CD4-positive, alpha-beta T cell treated with Interleukin-17A for 4 hours (primary cell): ENCODE results near the gene CDK5R2.
"Not testable (repeated sequence)": the region's sequence is repeated elsewhere in the genome, so short reads cannot be mapped to it uniquely, and the experiment has no call there.

Source experiments
- DNase-seq: peaks from one replicate; pipeline ENCODE4 v3.0.0-alpha.2; 2020; ENCODE audit warnings: mixed read lengths

Gene CDK5R2

GRCh38 chr2:218959141-218959731 is at the start of gene CDK5R2:
Gene CDK5R2, plus strand, starts transcription at chr2:218959666. Its CDS starts 155 bp downstream, at chr2:218959821.
- peak; percentile 58 for DNase-seq

GRCh38 chr2:218910741-218911140 is 48.7 kb upstream of the CDK5R2 start:
- no peak for DNase-seq

GRCh38 chr2:218920504-218920903 is 39.0 kb upstream of the CDK5R2 start:
- no peak for DNase-seq

GRCh38 chr2:218924757-218925156 is 34.7 kb upstream of the CDK5R2 start:
- no peak for DNase-seq

GRCh38 chr2:218925434-218925833 is 34.0 kb upstream of the CDK5R2 start:
- DNase-seq: no peak

GRCh38 chr2:218927422-218927821 is 32.0 kb upstream of the CDK5R2 start:
- DNase-seq: no peak

GRCh38 chr2:218927876-218928275 is 31.6 kb upstream of the CDK5R2 start:
- no peak for DNase-seq

GRCh38 chr2:218930488-218930887 is 29.0 kb upstream of the CDK5R2 start:
- DNase-seq: not testable (repeated sequence)

- DNase-seq: not testable (repeated sequence)
Measured at GRCh38 chr2:218931751-218932150, 27.7 kb upstream of the CDK5R2 start.

- no peak for DNase-seq
Measured at GRCh38 chr2:218944759-218945404, 14.6 kb upstream of the CDK5R2 start.

GRCh38 chr2:218946621-218947020 is 12.8 kb upstream of the CDK5R2 start:
- DNase-seq: no peak

GRCh38 chr2:218952160-218952559 is 7.3 kb upstream of the CDK5R2 start:
- no peak for DNase-seq

GRCh38 chr2:218953366-218953954 is 6.0 kb upstream of the CDK5R2 start:
- no peak for DNase-seq

GRCh38 chr2:218954541-218955300 is 4.7 kb upstream of the CDK5R2 start:
- no peak for DNase-seq

- DNase-seq: no peak
Measured at GRCh38 chr2:218956039-218956438, 3.4 kb upstream of the CDK5R2 start.

- DNase-seq: no peak
Measured at GRCh38 chr2:218957671-218958070, 1.8 kb upstream of the CDK5R2 start.

- DNase-seq: no peak
Measured at GRCh38 chr2:218958276-218958675, 1.2 kb upstream of the CDK5R2 start.

- DNase-seq: no peak
Measured at GRCh38 chr2:218959761-218960308, 369 bp downstream of the CDK5R2 start.

GRCh38 chr2:218960309-218961165 is 1.1 kb downstream of the CDK5R2 start:
- DNase-seq: no peak

GRCh38 chr2:218961229-218961628 is 1.8 kb downstream of the CDK5R2 start:
- DNase-seq: no peak

- DNase-seq: peak; percentile 21
Measured at GRCh38 chr2:218961651-218962570, 2.4 kb downstream of the CDK5R2 start.
